ENCODE results near the gene SLC6A3.

GRCh38 chr5:1412621-1413020, 32.6 kb downstream of the SLC6A3 start:
- TF ChIP-seq CTCF (IDR thresholded peaks at IDR 0.05; ENCODE audit: low read depth, low read length) (no peak), POLR2A (IDR thresholded peaks at IDR 0.05; ENCODE audit: extremely low read depth, insufficient read length) (no peak), MYC (IDR thresholded peaks at IDR 0.05; ENCODE audit: low read depth, low read length) (no peak)
- TF ChIP-seq, protein P1, sequence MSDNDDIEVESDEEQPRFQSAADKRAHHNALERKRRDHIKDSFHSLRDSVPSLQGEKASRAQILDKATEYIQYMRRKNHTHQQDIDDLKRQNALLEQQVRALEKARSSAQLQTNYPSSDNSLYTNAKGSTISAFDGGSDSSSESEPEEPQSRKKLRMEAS (IDR thresholded peaks at IDR 0.05; ENCODE audit: low read depth, low read length) = no peak
